ENCODE measurements around the gene TMEM120A. TPM values are rescaled to one million over a fixed set of nuclear protein-coding genes. Genes with fewer than 3 reads are reported as not detected.
"Not testable (repeated sequence)": the region's sequence is repeated elsewhere in the genome, so short reads cannot be mapped to it uniquely, and the experiment has no call there.

Gene TMEM120A
- total RNA-seq (100 to 1,000 TPM; 132 to 192 (median 149) TPM), polyA plus RNA-seq (100 to 1,000 TPM; 179 to 220 TPM)
- long read RNA-seq, donor 1, transcript TMEM120A-214 (12 exons, 1,456 nt): major isoform, 104 of 170 reads
- long read RNA-seq, donor 1, transcript TMEM120A-203 (12 exons, 1,161 nt): minor isoform, 9 of 170 reads
- long read RNA-seq, donor 1, transcript TMEM120A-204 (11 exons, 1,352 nt): minor isoform, 13 of 170 reads
- long read RNA-seq, donor 1, partial matches to known transcripts: 12 of 170 reads
- long read RNA-seq, donor 1, other reads (novel, unspliced or antisense): 31 of 170 reads
- long read RNA-seq, donor 2, transcript TMEM120A-214 (12 exons, 1,456 nt): major isoform, 160 of 251 reads
- long read RNA-seq, donor 2, transcript TMEM120A-204 (11 exons, 1,352 nt): minor isoform, 28 of 251 reads
- long read RNA-seq, donor 2, partial matches to known transcripts: 24 of 251 reads
- long read RNA-seq, donor 2, other reads (novel, unspliced or antisense): 35 of 251 reads
- long read RNA-seq, donor 3, transcript TMEM120A-203 (12 exons, 1,161 nt): minor isoform, 7 of 270 reads
- long read RNA-seq, donor 3, transcript TMEM120A-214 (12 exons, 1,456 nt): major isoform, 187 of 270 reads
- long read RNA-seq, donor 3, transcript TMEM120A-204 (11 exons, 1,352 nt): minor isoform, 20 of 270 reads
- long read RNA-seq, donor 3, partial matches to known transcripts: 9 of 270 reads
- long read RNA-seq, donor 3, other reads (novel, unspliced or antisense): 47 of 270 reads

DNA sequence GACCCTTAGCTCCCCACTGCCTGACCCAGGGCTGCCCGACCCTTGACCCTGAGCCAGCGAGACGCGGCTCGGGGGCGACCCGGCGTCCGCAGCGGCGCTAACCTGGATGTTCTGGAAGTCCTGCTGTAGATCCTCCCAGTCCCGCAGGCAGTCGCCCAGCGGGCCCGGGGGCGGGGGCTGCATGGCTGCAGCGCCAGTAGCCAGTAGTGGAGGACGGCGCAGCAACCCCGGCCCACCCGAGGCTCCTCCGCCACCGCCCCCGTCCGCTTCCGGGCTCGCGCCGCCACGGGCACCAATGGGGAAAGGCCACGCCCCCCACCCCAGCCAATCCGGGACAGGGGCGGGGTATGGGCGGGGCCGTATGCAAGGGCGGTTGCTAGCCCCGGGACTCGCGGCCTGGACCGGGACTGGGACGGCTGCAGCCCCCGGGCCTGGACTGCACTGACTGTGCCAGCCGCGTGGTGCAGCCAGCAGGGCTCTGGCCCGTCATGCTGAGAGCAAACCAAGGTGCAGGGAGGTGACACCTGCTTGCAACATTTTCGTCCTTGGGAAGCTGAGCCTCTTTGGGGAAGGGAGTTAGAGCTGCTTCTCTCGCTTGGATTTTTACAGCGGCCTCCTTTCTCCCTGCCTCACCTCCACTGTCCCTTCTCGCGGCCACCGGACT is at the start of gene TMEM120A:
TSS of gene TMEM120A (minus strand) at position 208 of the 664 bp plus-strand sequence. CDS start at position 183, 25 bp downstream.
- Histone ChIP-seq H3K27ac (peak within 1 kb of the TSS; percentile 90 to 99 (median 97)), H3K27me3 (no peaks in the 10 kb centered on the region), H3K4me1 (peaks cover 20 to 55% (median 44%) of the 10 kb centered on the region in 9 donors), H3K9me3 (no peaks in the 10 kb centered on the region), H3K4me3 (peak within 1 kb of the TSS; percentile 64 to 98 (median 81)), H3K36me3 (peaks cover 0 to 16% (median 0%) of the 10 kb centered on the region in 9 donors)
- intact Hi-C loops (cut with DNase I): loop anchor here in 5 of 10 donors (1.0 to 5.0 kb wide), 3 partner anchors 42 to 80 kb away; partner anchors contain the start of gene POR (in 3 of the 5)
- TF ChIP-seq, protein P1, sequence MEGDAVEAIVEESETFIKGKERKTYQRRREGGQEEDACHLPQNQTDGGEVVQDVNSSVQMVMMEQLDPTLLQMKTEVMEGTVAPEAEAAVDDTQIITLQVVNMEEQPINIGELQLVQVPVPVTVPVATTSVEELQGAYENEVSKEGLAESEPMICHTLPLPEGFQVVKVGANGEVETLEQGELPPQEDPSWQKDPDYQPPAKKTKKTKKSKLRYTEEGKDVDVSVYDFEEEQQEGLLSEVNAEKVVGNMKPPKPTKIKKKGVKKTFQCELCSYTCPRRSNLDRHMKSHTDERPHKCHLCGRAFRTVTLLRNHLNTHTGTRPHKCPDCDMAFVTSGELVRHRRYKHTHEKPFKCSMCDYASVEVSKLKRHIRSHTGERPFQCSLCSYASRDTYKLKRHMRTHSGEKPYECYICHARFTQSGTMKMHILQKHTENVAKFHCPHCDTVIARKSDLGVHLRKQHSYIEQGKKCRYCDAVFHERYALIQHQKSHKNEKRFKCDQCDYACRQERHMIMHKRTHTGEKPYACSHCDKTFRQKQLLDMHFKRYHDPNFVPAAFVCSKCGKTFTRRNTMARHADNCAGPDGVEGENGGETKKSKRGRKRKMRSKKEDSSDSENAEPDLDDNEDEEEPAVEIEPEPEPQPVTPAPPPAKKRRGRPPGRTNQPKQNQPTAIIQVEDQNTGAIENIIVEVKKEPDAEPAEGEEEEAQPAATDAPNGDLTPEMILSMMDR (IDR thresholded peaks at IDR 0.05): peak in 8 of 9 donors; percentile 13 to 51 (median 31)
- DNase-seq: peak; percentile 97 to 99
- ATAC-seq: peak; percentile 89 to 95 (median 94)
- 1 to 2% methylated on average over 50 to 51 of the region's 51 CpGs for WGBS, 2 donors

DNA sequence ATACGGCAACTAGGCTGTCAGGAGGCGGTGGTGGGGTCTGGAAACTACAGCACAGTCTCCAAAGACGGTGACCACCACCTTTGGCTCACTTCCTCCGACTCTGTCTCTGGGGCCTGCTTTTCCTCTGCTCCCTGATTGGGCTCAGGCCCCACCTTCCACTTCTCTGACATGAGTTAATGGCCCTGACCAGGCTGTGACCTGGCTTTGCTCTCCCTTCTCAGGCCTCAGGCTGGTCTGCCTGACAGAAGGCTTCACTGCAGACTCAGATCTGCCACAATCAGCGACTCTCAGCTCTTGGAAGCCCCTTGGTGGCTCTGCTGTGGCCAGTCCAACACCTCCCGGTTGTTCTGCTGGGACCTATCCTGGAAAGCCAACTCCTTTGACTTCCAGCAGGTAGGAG is 45.7 kb upstream of the TMEM120A start:
- DNase-seq (no peak), ATAC-seq (peak in 1 of 8 donors; percentile 14)
- Histone ChIP-seq H3K27ac (no peak overlapping the region), H3K4me3 (no peak overlapping the region), H3K27me3 (no peaks in the 10 kb centered on the region), H3K9me3 (no peaks in the 10 kb centered on the region), H3K4me1 (peaks cover 0 to 12% (median 0%) of the 10 kb centered on the region in 9 donors), H3K36me3 (peaks cover 0 to 13% (median 0%) of the 10 kb centered on the region in 9 donors)
- TF ChIP-seq, protein P1 (IDR thresholded peaks at IDR 0.05): no peak
- 62 to 75% methylated on average over 6 of the region's 6 CpGs for WGBS, 2 donors
- intact Hi-C loops (cut with DNase I): loop anchor here in 1 of 10 donors (10.0 kb wide), 1 partner anchor 95 kb away; no protein-coding TSS in a partner anchor

DNA sequence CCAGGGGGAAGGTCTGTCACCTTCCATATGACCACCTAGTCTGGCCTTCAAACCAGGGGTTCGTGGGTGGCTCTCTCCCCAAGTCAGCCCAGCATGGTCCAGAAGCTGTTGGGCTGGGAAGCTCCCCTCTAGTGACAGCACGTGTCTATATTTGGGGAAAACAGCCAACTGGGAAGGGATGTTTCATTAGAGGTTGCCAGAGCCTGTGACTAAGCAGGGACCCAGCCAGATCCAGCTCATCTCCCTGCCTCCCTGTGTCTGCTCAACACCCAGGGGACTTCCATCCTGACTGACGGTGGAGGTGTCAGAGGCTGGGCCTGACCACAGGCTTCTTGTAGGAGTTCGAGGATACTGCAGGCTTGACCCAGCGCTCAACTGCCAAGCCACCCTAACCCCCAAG is 42.9 kb upstream of the TMEM120A start:
- WGBS, 2 donors: 76 to 85% methylated on average over 5 of the region's 5 CpGs
- Histone ChIP-seq H3K27me3 (no peaks in the 10 kb centered on the region), H3K27ac (no peak overlapping the region), H3K4me3 (no peak overlapping the region), H3K9me3 (no peaks in the 10 kb centered on the region), H3K36me3 (peaks cover 0 to 13% (median 0%) of the 10 kb centered on the region in 9 donors), H3K4me1 (peaks cover 0 to 10% (median 0%) of the 10 kb centered on the region in 9 donors)
- ATAC-seq (peak in 5 of 8 donors; percentile 42 to 72 (median 51)), DNase-seq (no peak)
- TF ChIP-seq, protein P1 (IDR thresholded peaks at IDR 0.05): no peak
- intact Hi-C loops (cut with DNase I): no loop called here

DNA sequence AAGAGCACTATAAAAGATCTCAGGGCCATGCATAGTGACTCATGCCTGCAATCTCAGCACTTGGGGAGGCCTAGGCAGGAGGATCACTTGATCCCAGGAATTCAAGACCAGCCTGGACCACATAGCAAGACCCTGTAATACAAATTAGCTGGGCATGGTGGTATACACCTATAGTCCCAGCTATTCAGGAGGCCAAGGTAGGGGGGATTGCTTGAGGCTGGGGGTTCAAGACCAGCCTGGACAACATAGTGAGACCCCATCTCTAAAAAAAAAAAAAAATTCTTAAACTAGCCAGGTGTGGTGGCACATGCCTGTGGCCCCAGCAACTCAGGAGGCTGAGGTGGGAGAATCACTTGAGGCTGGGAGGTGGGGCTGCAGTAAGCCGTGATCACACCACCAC is 37.6 kb upstream of the TMEM120A start:
- intact Hi-C loops (cut with DNase I): no loop called here
- DNase-seq (no peak), ATAC-seq (no peak)
- Histone ChIP-seq H3K9me3 (no peaks in the 10 kb centered on the region), H3K4me1 (peaks cover 0 to under 1% (median 0%) of the 10 kb centered on the region in 9 donors), H3K36me3 (peaks cover 0 to 33% (median 4%) of the 10 kb centered on the region in 9 donors), H3K27me3 (no peaks in the 10 kb centered on the region), H3K4me3 (no peak overlapping the region), H3K27ac (no peak overlapping the region)
- TF ChIP-seq, protein P1 (IDR thresholded peaks at IDR 0.05): no peak
- WGBS, 2 donors: 90 to 95% methylated on average over 1 of the region's 1 CpG

DNA sequence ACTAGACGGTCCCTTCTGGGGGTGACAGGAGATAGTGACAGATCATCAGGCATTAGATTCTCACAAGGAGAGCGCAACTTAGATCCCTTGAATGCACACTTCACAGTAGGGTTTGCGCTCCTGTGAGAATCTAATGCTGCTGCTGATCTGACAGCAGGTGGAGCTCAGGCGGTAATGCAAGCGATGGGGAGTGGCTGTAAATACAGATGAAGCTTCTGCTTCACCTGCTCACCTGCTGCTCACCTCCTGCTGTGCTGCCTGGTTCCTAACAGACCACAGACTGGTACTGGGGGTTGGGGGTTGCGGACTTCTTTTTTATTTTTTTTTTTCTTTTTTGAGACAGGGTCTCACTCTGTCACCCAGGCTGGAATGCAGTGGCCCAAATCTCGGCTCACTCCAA is 35.3 kb upstream of the TMEM120A start:
- ATAC-seq; H3K4me1 ChIP-seq; DNase-seq; intact Hi-C loops (cut with DNase I); H3K27me3 ChIP-seq; H3K27ac ChIP-seq; H3K9me3 ChIP-seq; H3K4me3 ChIP-seq: not testable (repeated sequence)
- WGBS, 2 donors: 94 to 95% methylated on average over 7 of the region's 7 CpGs
- peaks cover 0 to 40% (median 4%) of the 10 kb centered on the region in 9 donors for H3K36me3 ChIP-seq

Data from heart right ventricle (tissue), 16 donors.